Ishikawa (cell line): ENCODE results near the gene CC2D2A.

Experiments
- CEBPB ChIP-seq: IDR thresholded peaks from 2 replicates; pipeline ENCODE4 v1.6.1; 2012
- CREB1 ChIP-seq: IDR thresholded peaks from 2 replicates; pipeline ENCODE4 v1.6.1; 2012; ENCODE audit warnings: low read depth
- EGR1 ChIP-seq: IDR thresholded peaks from 2 replicates; pipeline ENCODE4 v1.6.1; 2012
- EP300 ChIP-seq: IDR thresholded peaks from 2 replicates; pipeline ENCODE4 v1.6.1; 2012; ENCODE audit warnings: borderline replicate concordance
- FOXM1 ChIP-seq: IDR thresholded peaks from 2 replicates; pipeline ENCODE4 v1.6.1; 2012; ENCODE audit warnings: low read depth, borderline replicate concordance
- MAX ChIP-seq: IDR thresholded peaks from 2 replicates; pipeline ENCODE4 v1.6.1; 2012
- NFIC ChIP-seq: IDR thresholded peaks from 2 replicates; pipeline ENCODE4 v1.6.1; 2012
- RAD21 ChIP-seq: IDR thresholded peaks from 2 replicates; pipeline ENCODE4 v1.6.1; 2012; ENCODE audit warnings: low read depth
- REST ChIP-seq: IDR thresholded peaks from 2 replicates; pipeline ENCODE4 v1.6.1; 2012; ENCODE audit warnings: low read depth, mild to moderate bottlenecking
- TAF1 ChIP-seq: IDR thresholded peaks from 2 replicates; pipeline ENCODE4 v1.6.1; 2012; ENCODE audit warnings: low read depth, mild to moderate bottlenecking
- TCF12 ChIP-seq: IDR thresholded peaks from 2 replicates; pipeline ENCODE4 v1.6.1; 2012; ENCODE audit warnings: low read depth
- TEAD4 ChIP-seq: IDR thresholded peaks from 2 replicates; pipeline ENCODE4 v1.6.1; 2012
- USF1 ChIP-seq: IDR thresholded peaks from 2 replicates; pipeline ENCODE4 v1.6.1; 2012
- YY1 ChIP-seq: IDR thresholded peaks from 2 replicates; pipeline ENCODE4 v1.6.1; 2012; ENCODE audit warnings: low read depth
- ZBTB7A ChIP-seq: IDR thresholded peaks from 2 replicates; pipeline ENCODE4 v1.6.1; 2012; ENCODE audit warnings: low read depth

The CC2D2A gene

GRCh38 chr4:15592799-15593198 lies 123.1 kb downstream of the CC2D2A start:
- TF ChIP-seq MAX, result no peak
- no peak for TF ChIP-seq RAD21
- TF ChIP-seq NFIC, result no peak
- no peak for TF ChIP-seq YY1
- TF ChIP-seq CREB1, result no peak
- TF ChIP-seq TEAD4, result no peak
- no peak for TF ChIP-seq TCF12

GRCh38 chr4:15598644-15599043 lies 129.0 kb downstream of the CC2D2A start:
- TF ChIP-seq REST, result no peak
- no peak for TF ChIP-seq CEBPB
- no peak for TF ChIP-seq NFIC
- no peak for TF ChIP-seq YY1
- no peak for TF ChIP-seq TEAD4
- TF ChIP-seq USF1, result no peak
- TF ChIP-seq FOXM1, result no peak
- TF ChIP-seq EGR1, result no peak
- TF ChIP-seq EP300, result no peak
- TF ChIP-seq ZBTB7A, result no peak
- TF ChIP-seq MAX, result no peak
- TF ChIP-seq TCF12, result no peak

GRCh38 chr4:15600176-15600575 lies 130.5 kb downstream of the CC2D2A start:
- no peak for TF ChIP-seq EP300
- TF ChIP-seq CEBPB, result no peak
- TF ChIP-seq ZBTB7A, result no peak
- no peak for TF ChIP-seq TAF1
- no peak for TF ChIP-seq RAD21
- TF ChIP-seq CREB1, result no peak
- no peak for TF ChIP-seq FOXM1

- TF ChIP-seq NFIC, result no peak
- TF ChIP-seq EP300, result no peak
- no peak for TF ChIP-seq CREB1
- no peak for TF ChIP-seq RAD21
- TF ChIP-seq TAF1, result no peak
- no peak for TF ChIP-seq MAX
- TF ChIP-seq TEAD4, result no peak
Measured at GRCh38 chr4:15601862-15602261, 132.2 kb downstream of the CC2D2A start.

- TF ChIP-seq TAF1 (no peak), CREB1 (no peak), YY1 (no peak), RAD21 (no peak), REST (no peak), CEBPB (no peak), EP300 (no peak), EGR1 (no peak), TEAD4 (no peak), TCF12 (no peak), MAX (no peak)
Measured at GRCh38 chr4:15605537-15605936, 135.9 kb downstream of the CC2D2A start.

- TF ChIP-seq YY1 (no peak), MAX (no peak), USF1 (no peak), FOXM1 (no peak), EGR1 (no peak), CEBPB (no peak), EP300 (no peak), TAF1 (no peak), ZBTB7A (no peak), REST (no peak), NFIC (no peak), TEAD4 (no peak), TCF12 (no peak), CREB1 (no peak), RAD21 (no peak)
Measured at GRCh38 chr4:15610855-15611254, 141.2 kb downstream of the CC2D2A start.
